ENCODE data around the gene RMI2.

GRCh38 chr16:11345040-11345862, at the start of gene RMI2:
- TF ChIP-seq ZNF384 (IDR thresholded peaks at IDR 0.05) = no peak
- peak; percentile 63; the same call in 1 of the 2 replicates for TF ChIP-seq ARNT (IDR thresholded peaks at IDR 0.05)

All from HEK293T (cell line).